Body of pancreas (tissue), 4 donors: ENCODE data around the gene MPL. TPM values are rescaled to one million over a fixed set of nuclear protein-coding genes. Genes with fewer than 3 reads are reported as not detected.

Experiments
- ATAC-seq: fragments of 150-250 bp; one replicate; pipeline ENCODE4 v1.9.1; 2016
- DNase-seq, 4 donors: peaks; one replicate each; pipeline ENCODE4 v3.0.0-alpha.2; 2019
- H3K27ac ChIP-seq, 4 donors: fragments of 200-600 bp; sonication (generic); 1 replicate in 3 of 4; 2 replicates in 1 of 4; pipeline versions ENCODE4 v1.5.1 to v1.6.1; 2016 to 2019; ENCODE audit warnings: mild to moderate bottlenecking in 1 of 4, mixed read lengths in 1 of 4, moderate library complexity in 1 of 4
- H3K27me3 ChIP-seq, 2 donors: fragments of 200-600 bp; sonication (generic); one replicate each; pipeline ENCODE4 v1.6.0; 2016; ENCODE audit warnings: mild to moderate bottlenecking in 1 of 2
- H3K36me3 ChIP-seq, 2 donors: fragments of 200-600 bp; sonication (generic); replicated peaks in 1 of 2; 2 replicates each; pipeline ENCODE4 v1.5.1; 2016; ENCODE audit warnings: low read depth in 2 of 2; ENCODE audit not compliant: insufficient read depth in 1 of 2
- H3K4me1 ChIP-seq: fragments of 200-600 bp; sonication (generic); one replicate; pipeline ENCODE4 v1.6.0; 2016
- H3K4me3 ChIP-seq, 2 donors: fragments of 200-600 bp; sonication (generic); 1 replicate in 1 of 2; 2 replicates in 1 of 2; pipeline ENCODE4 v1.5.1; 2016 to 2019
- H3K9me3 ChIP-seq, 3 donors: fragments of 200-600 bp; sonication (generic); 1 replicate in 2 of 3; 2 replicates in 1 of 3; pipeline ENCODE4 v1.5.1; 2016
- CTCF ChIP-seq, 7 experiments: fragments of 450-650 bp in 4 of 7; fragments of 200-600 bp in 3 of 7; sonication (generic) in 3 of 7; IDR thresholded peaks; one replicate each; pipeline ENCODE4 v1.5.1; 2016 to 2019; ENCODE audit warnings: antibody characterized with exemption in 7 of 7
- POLR2A ChIP-seq, 3 donors: fragments of 450-650 bp; IDR thresholded peaks; one replicate each; pipeline ENCODE4 v1.6.1; 2016; ENCODE audit warnings: antibody characterized with exemption in 3 of 3, mild to moderate bottlenecking in 2 of 3
- WGBS, 2 donors: methylation state at CpG; one replicate each; pipeline ENCODE4 v1.1.5; 2017; 5-methylcytosine and 5-hydroxymethylcytosine counted together
- intact Hi-C: fragments of 100-400 bp; cut with DNase I; formaldehyde crosslinking; loops from one replicate; pipeline ENCODE4 v1.15.1; 2023
- total RNA-seq, 2 donors: library from RNA; depleted of rRNA; stranded (reverse); fragments of >200 nt; gene quantifications; one replicate each; pipeline ENCODE4 v1.1.0, GENCODE V29; 2016

MPL gene
- total RNA-seq, 2 donors from 2014 or later = not detected

GRCh38 chr1:43346636-43347035 is 9.0 kb downstream of the MPL start:
- Histone ChIP-seq H3K9me3 (no peaks in the 10 kb centered on the region), H3K27ac (no peak overlapping the region), H3K4me1 (peaks cover 20% of the 10 kb centered on the region), H3K36me3 (no peaks in the 10 kb centered on the region), H3K27me3 (no peaks in the 10 kb centered on the region), H3K4me3 (no peak overlapping the region)
- ATAC-seq = no peak
- TF ChIP-seq POLR2A (IDR thresholded peaks at IDR 0.05) (no peak), CTCF (IDR thresholded peaks at IDR 0.05) (no peak)
- intact Hi-C loops = no loop called here
- no peak for DNase-seq
- WGBS, 2 donors = 89 to 91% methylated on average over 5 of the region's 5 CpGs

- H3K4me1 ChIP-seq = peaks cover 20% of the 10 kb centered on the region
- peak; percentile 39 for ATAC-seq
- peak overlapping the region; percentile 96 to 99 (median 98) for H3K27ac ChIP-seq
- DNase-seq = peak in 1 of 4 donors; percentile 70
- no peaks in the 10 kb centered on the region for H3K36me3 ChIP-seq
- H3K9me3 ChIP-seq = no peaks in the 10 kb centered on the region
- TF ChIP-seq CTCF (IDR thresholded peaks at IDR 0.05) (peak in 1 of 7 experiments; percentile 19), POLR2A (IDR thresholded peaks at IDR 0.05) (no peak)
- WGBS, 2 donors = 14 to 35% methylated on average over 2 to 22 of the region's 22 CpGs
- intact Hi-C loops = no loop called here
- H3K4me3 ChIP-seq = peak overlapping the region in 1 of 2 donors; percentile 37
- no peaks in the 10 kb centered on the region for H3K27me3 ChIP-seq
Observed at GRCh38 chr1:43348343-43348808, 10.8 kb downstream of the MPL start.

GRCh38 chr1:43348809-43349593 is 11.4 kb downstream of the MPL start:
- peaks cover 20% of the 10 kb centered on the region for H3K4me1 ChIP-seq
- intact Hi-C loops = no loop called here
- no peaks in the 10 kb centered on the region for H3K27me3 ChIP-seq
- no peaks in the 10 kb centered on the region for H3K36me3 ChIP-seq
- H3K4me3 ChIP-seq = peak overlapping the region in 1 of 2 donors; percentile 37
- WGBS, 2 donors = 10 to 16% methylated on average over 19 to 69 of the region's 72 CpGs
- DNase-seq (peak; percentile 95 to 97 (median 96)), ATAC-seq (peak; percentile 92)
- no peaks in the 10 kb centered on the region for H3K9me3 ChIP-seq
- H3K27ac ChIP-seq = peak overlapping the region; percentile 96 to 99 (median 98)
- peak; percentile 70 to 97 (median 93) for TF ChIP-seq POLR2A (IDR thresholded peaks at IDR 0.05)
- peak in 2 of 7 experiments; percentile 13 to 22 for TF ChIP-seq CTCF (IDR thresholded peaks at IDR 0.05)

GRCh38 chr1:43349594-43350306 is 12.1 kb downstream of the MPL start:
- no peaks in the 10 kb centered on the region for H3K27me3 ChIP-seq
- TF ChIP-seq CTCF (IDR thresholded peaks at IDR 0.05) = no peak
- no peak for TF ChIP-seq POLR2A (IDR thresholded peaks at IDR 0.05)
- H3K9me3 ChIP-seq = no peaks in the 10 kb centered on the region
- peaks cover 18% of the 10 kb centered on the region for H3K4me1 ChIP-seq
- DNase-seq (no peak), ATAC-seq (no peak)
- H3K36me3 ChIP-seq = no peaks in the 10 kb centered on the region
- intact Hi-C loops = loop anchor here (10.0 kb wide), 1 partner anchor 55 kb away; no protein-coding TSS in a partner anchor
- 31 to 36% methylated on average over 11 of the region's 11 CpGs for WGBS, 2 donors
- peak overlapping the region; percentile 96 to 99 (median 98) for H3K27ac ChIP-seq
- no peak overlapping the region for H3K4me3 ChIP-seq
